ENCODE measurements around the gene S1PR4. TPM values are rescaled to one million over a fixed set of nuclear protein-coding genes. Genes with fewer than 3 reads are reported as not detected.
"Not testable (repeated sequence)": the region's sequence is repeated elsewhere in the genome, so short reads cannot be mapped to it uniquely, and the experiment has no call there.

S1PR4 gene
- total RNA-seq, 1 donor from 2014 or later = 45.3 TPM

- intact Hi-C loops (cut with micrococcal nuclease) = no loop called here
- no peaks in the 10 kb centered on the region for H3K4me1 Mint-ChIP-seq (ENCODE audit: low read depth)
- DNase-seq (ENCODE audit: low spot score) = no peak
- H3K9me3 Mint-ChIP-seq = no peaks in the 10 kb centered on the region
- H3K27ac Mint-ChIP-seq = no peak overlapping the region
- peaks cover 2% of the 10 kb centered on the region for H3K36me3 Mint-ChIP-seq (ENCODE audit: low read depth)
- no peak overlapping the region for H3K4me3 Mint-ChIP-seq
- no peaks in the 10 kb centered on the region for H3K27me3 Mint-ChIP-seq (ENCODE audit: insufficient read depth)
Measured at GRCh38 chr19:3211191-3211590, 32.6 kb downstream of the S1PR4 start.

GRCh38 chr19:3213159-3213558, 34.6 kb downstream of the S1PR4 start:
- DNase-seq (ENCODE audit: low spot score) = no peak
- intact Hi-C loops (cut with micrococcal nuclease) = no loop called here
- H3K4me3 Mint-ChIP-seq = no peak overlapping the region
- no peaks in the 10 kb centered on the region for H3K9me3 Mint-ChIP-seq
- peaks cover 2% of the 10 kb centered on the region for H3K36me3 Mint-ChIP-seq (ENCODE audit: low read depth)
- H3K27ac Mint-ChIP-seq = peak overlapping the region; percentile 23
- no peaks in the 10 kb centered on the region for H3K27me3 Mint-ChIP-seq (ENCODE audit: insufficient read depth)
- H3K4me1 Mint-ChIP-seq (ENCODE audit: low read depth) = no peaks in the 10 kb centered on the region

- H3K4me1 Mint-ChIP-seq (ENCODE audit: low read depth) = no peaks in the 10 kb centered on the region
- intact Hi-C loops (cut with micrococcal nuclease) = no loop called here
- H3K27me3 Mint-ChIP-seq (ENCODE audit: insufficient read depth) = no peaks in the 10 kb centered on the region
- no peaks in the 10 kb centered on the region for H3K36me3 Mint-ChIP-seq (ENCODE audit: low read depth)
- no peaks in the 10 kb centered on the region for H3K9me3 Mint-ChIP-seq
- no peak for DNase-seq (ENCODE audit: low spot score)
- H3K27ac Mint-ChIP-seq = no peak overlapping the region
- H3K4me3 Mint-ChIP-seq = no peak overlapping the region
Measured at GRCh38 chr19:3216874-3217273, 38.3 kb downstream of the S1PR4 start.

GRCh38 chr19:3220576-3220975, 42.0 kb downstream of the S1PR4 start:
- Mint-ChIP-seq H3K36me3 (ENCODE audit: low read depth) (no peaks in the 10 kb centered on the region), H3K27ac (no peak overlapping the region), H3K9me3 (no peaks in the 10 kb centered on the region), H3K4me3 (no peak overlapping the region), H3K4me1 (ENCODE audit: low read depth) (no peaks in the 10 kb centered on the region), H3K27me3 (ENCODE audit: insufficient read depth) (peaks cover 5% of the 10 kb centered on the region)
- intact Hi-C loops (cut with micrococcal nuclease) = no loop called here
- no peak for DNase-seq (ENCODE audit: low spot score)

- not testable (repeated sequence) for H3K4me1 Mint-ChIP-seq (ENCODE audit: low read depth); H3K4me3 Mint-ChIP-seq; H3K36me3 Mint-ChIP-seq (ENCODE audit: low read depth)
Measured at GRCh38 chr19:3221576-3221975, 43.0 kb downstream of the S1PR4 start.

GRCh38 chr19:3222709-3223108, 44.1 kb downstream of the S1PR4 start:
- Mint-ChIP-seq H3K9me3 (no peaks in the 10 kb centered on the region), H3K36me3 (ENCODE audit: low read depth) (no peaks in the 10 kb centered on the region), H3K4me3 (no peak overlapping the region), H3K4me1 (ENCODE audit: low read depth) (no peaks in the 10 kb centered on the region), H3K27ac (no peak overlapping the region), H3K27me3 (ENCODE audit: insufficient read depth) (peaks cover 21% of the 10 kb centered on the region)
- intact Hi-C loops (cut with micrococcal nuclease) = no loop called here
- DNase-seq (ENCODE audit: low spot score) = no peak

More at GRCh38 chr19:3221576-3221975, 43.0 kb downstream of the S1PR4 start:
- intact Hi-C loops (cut with micrococcal nuclease); H3K9me3 Mint-ChIP-seq; H3K27ac Mint-ChIP-seq; DNase-seq (ENCODE audit: low spot score): not testable (repeated sequence)
- H3K27me3 Mint-ChIP-seq (ENCODE audit: insufficient read depth) = peaks cover 11% of the 10 kb centered on the region

- no peaks in the 10 kb centered on the region for H3K36me3 Mint-ChIP-seq (ENCODE audit: low read depth)
- intact Hi-C loops (cut with micrococcal nuclease) = no loop called here
- no peak within 1 kb of the TSS for H3K27ac Mint-ChIP-seq
- H3K4me1 Mint-ChIP-seq (ENCODE audit: low read depth) = no peaks in the 10 kb centered on the region
- peak; percentile 19 for DNase-seq (ENCODE audit: low spot score)
- no peak within 1 kb of the TSS for H3K4me3 Mint-ChIP-seq
- peaks cover 24% of the 10 kb centered on the region for H3K27me3 Mint-ChIP-seq (ENCODE audit: insufficient read depth)
- H3K9me3 Mint-ChIP-seq = no peaks in the 10 kb centered on the region
Measured at GRCh38 chr19:3224346-3225168, 46.0 kb downstream of the S1PR4 start, which contains the start of gene CELF5. Gene CELF5 (plus strand): TSS chr19:3224661. CDS start chr19:3224740, 79 bp downstream.

- intact Hi-C loops (cut with micrococcal nuclease) = no loop called here
- no peaks in the 10 kb centered on the region for H3K36me3 Mint-ChIP-seq (ENCODE audit: low read depth)
- no peaks in the 10 kb centered on the region for H3K9me3 Mint-ChIP-seq
- no peaks in the 10 kb centered on the region for H3K4me1 Mint-ChIP-seq (ENCODE audit: low read depth)
- H3K27ac Mint-ChIP-seq = no peak overlapping the region
- H3K4me3 Mint-ChIP-seq = no peak overlapping the region
- H3K27me3 Mint-ChIP-seq (ENCODE audit: insufficient read depth) = peaks cover 24% of the 10 kb centered on the region
- no peak for DNase-seq (ENCODE audit: low spot score)
Measured at GRCh38 chr19:3225169-3225485, 46.6 kb downstream of the S1PR4 start.

- no peaks in the 10 kb centered on the region for H3K36me3 Mint-ChIP-seq (ENCODE audit: low read depth)
- H3K27ac Mint-ChIP-seq = no peak overlapping the region
- intact Hi-C loops (cut with micrococcal nuclease) = no loop called here
- peaks cover 24% of the 10 kb centered on the region for H3K27me3 Mint-ChIP-seq (ENCODE audit: insufficient read depth)
- DNase-seq (ENCODE audit: low spot score) = no peak
- H3K4me1 Mint-ChIP-seq (ENCODE audit: low read depth) = no peaks in the 10 kb centered on the region
- H3K9me3 Mint-ChIP-seq = no peaks in the 10 kb centered on the region
- no peak overlapping the region for H3K4me3 Mint-ChIP-seq
Measured at GRCh38 chr19:3225677-3226093, 47.1 kb downstream of the S1PR4 start.

- Mint-ChIP-seq H3K9me3 (no peaks in the 10 kb centered on the region), H3K27me3 (ENCODE audit: insufficient read depth) (peaks cover 24% of the 10 kb centered on the region), H3K4me3 (no peak overlapping the region), H3K4me1 (ENCODE audit: low read depth) (no peaks in the 10 kb centered on the region), H3K36me3 (ENCODE audit: low read depth) (no peaks in the 10 kb centered on the region), H3K27ac (no peak overlapping the region)
- no peak for DNase-seq (ENCODE audit: low spot score)
- intact Hi-C loops (cut with micrococcal nuclease) = no loop called here
Measured at GRCh38 chr19:3227054-3227626, 48.6 kb downstream of the S1PR4 start.

GRCh38 chr19:3229346-3229743, 50.8 kb downstream of the S1PR4 start:
- Mint-ChIP-seq H3K27me3 (ENCODE audit: insufficient read depth) (peaks cover 24% of the 10 kb centered on the region), H3K9me3 (no peaks in the 10 kb centered on the region), H3K27ac (no peak overlapping the region), H3K4me3 (no peak overlapping the region), H3K4me1 (ENCODE audit: low read depth) (no peaks in the 10 kb centered on the region), H3K36me3 (ENCODE audit: low read depth) (no peaks in the 10 kb centered on the region)
- intact Hi-C loops (cut with micrococcal nuclease) = no loop called here
- no peak for DNase-seq (ENCODE audit: low spot score)
